ENCODE data around the gene SP110. TPM values are rescaled to one million over a fixed set of nuclear protein-coding genes. Genes with fewer than 3 reads are reported as not detected.

Gene SP110
- total and polyA plus RNA-seq, 5 donors from 2014 or later: 74.5 to 131 (median 87.9) TPM

DNA sequence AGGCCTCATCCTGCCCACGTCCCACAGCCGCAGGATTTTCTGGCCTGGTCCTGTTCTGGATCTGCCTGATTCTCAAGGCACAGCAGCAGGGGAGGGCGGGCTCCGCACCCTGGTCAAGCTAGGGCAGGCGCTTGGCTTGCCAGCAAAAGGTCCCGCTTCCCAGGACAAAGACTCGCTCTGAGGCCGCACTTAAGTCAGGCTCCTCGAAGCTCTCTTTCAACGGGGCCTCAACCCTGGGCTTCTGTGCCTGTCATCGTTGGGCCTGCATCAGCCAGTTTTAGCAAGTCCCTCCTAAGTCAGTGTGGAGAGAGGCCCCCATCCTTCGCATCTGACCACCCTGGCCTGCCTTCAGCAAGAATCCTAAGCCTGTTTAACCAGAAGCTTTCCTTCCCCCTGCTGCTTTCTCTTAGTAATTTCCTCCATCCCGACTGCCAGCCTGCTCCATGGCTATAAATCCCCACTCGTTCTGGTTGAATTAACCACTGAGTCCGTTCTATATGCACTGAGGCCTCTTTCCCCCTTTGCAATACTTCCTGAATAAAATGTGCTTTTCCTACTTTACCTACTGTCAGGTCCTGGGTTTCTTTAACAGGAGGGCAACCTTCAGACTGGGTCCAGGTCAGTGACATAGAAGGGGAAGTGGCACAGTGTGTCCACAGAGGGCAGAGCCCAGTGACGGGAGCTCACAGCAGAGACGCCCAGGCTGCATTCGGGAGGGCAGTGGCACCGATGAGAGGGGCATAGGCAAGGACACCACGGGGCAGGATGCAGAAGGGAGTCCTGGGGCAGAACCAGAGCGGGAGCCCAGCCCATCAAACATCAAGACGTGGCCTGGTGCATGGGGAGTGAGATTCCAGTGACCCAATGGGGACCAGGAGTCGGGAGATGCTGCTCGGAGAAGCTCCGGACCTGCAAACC lies 62.7 kb downstream of the SP110 start:
- peaks cover 7% of the 10 kb centered on the region for H3K36me3 Mint-ChIP-seq
- H3K4me3 Mint-ChIP-seq: no peak overlapping the region
- no peak overlapping the region for H3K27ac Mint-ChIP-seq
- Histone ChIP-seq H3K27me3 (ENCODE audit: control insufficient read depth, insufficient read depth, low read length) (no peaks in the 10 kb centered on the region), H3K36me3 (ENCODE audit: control insufficient read depth, insufficient read depth, low read length) (no peaks in the 10 kb centered on the region), H3K4me1 (ENCODE audit: control insufficient read depth, insufficient read depth, low read length, poor library complexity, severe bottlenecking) (no peaks in the 10 kb centered on the region), H3K4me3 (ENCODE audit: low read depth, low read length) (no peak overlapping the region), H3K27ac (ENCODE audit: insufficient read depth, low read length, poor library complexity, severe bottlenecking) (no peak overlapping the region), H3K9me3 (ENCODE audit: control insufficient read depth in 2 of 2, low read length in 2 of 2) (no peaks in the 10 kb centered on the region)
- peaks cover 9% of the 10 kb centered on the region for H3K27me3 Mint-ChIP-seq
- peaks cover 0 to 4% (median 0%) of the 10 kb centered on the region in 7 donors for H3K9me3 Mint-ChIP-seq
- H3K4me1 Mint-ChIP-seq: peaks cover 0 to 5% (median 3%) of the 10 kb centered on the region in 4 donors
- DNase-seq (no peak), ATAC-seq (ENCODE audit: low read depth in 2 of 2) (no peak)

- H3K27me3 ChIP-seq (ENCODE audit: control insufficient read depth, insufficient read depth, low read length): no peaks in the 10 kb centered on the region
- no peak overlapping the region for H3K27ac ChIP-seq (ENCODE audit: insufficient read depth, low read length, poor library complexity, severe bottlenecking)
- no peak overlapping the region for H3K4me3 ChIP-seq (ENCODE audit: low read depth, low read length)
- H3K27ac Mint-ChIP-seq: no peak overlapping the region
- H3K9me3 Mint-ChIP-seq: peaks cover 0 to 4% (median 0%) of the 10 kb centered on the region in 7 donors
- peaks cover 0 to 5% (median 3%) of the 10 kb centered on the region in 4 donors for H3K4me1 Mint-ChIP-seq
- H3K4me3 Mint-ChIP-seq: no peak overlapping the region
- no peak for DNase-seq
- peaks cover 9% of the 10 kb centered on the region for H3K27me3 Mint-ChIP-seq
- no peaks in the 10 kb centered on the region for H3K4me1 ChIP-seq (ENCODE audit: control insufficient read depth, insufficient read depth, low read length, poor library complexity, severe bottlenecking)
- H3K9me3 ChIP-seq (ENCODE audit: control insufficient read depth in 2 of 2, low read length in 2 of 2): no peaks in the 10 kb centered on the region
- ATAC-seq (ENCODE audit: low read depth in 2 of 2): no peak
- H3K36me3 Mint-ChIP-seq: peaks cover 3% of the 10 kb centered on the region
- no peaks in the 10 kb centered on the region for H3K36me3 ChIP-seq (ENCODE audit: control insufficient read depth, insufficient read depth, low read length)
Measured at GRCh38 chr2:230155359-230155758, 64.4 kb downstream of the SP110 start.

GRCh38 chr2:230153390-230153976 lies 66.3 kb downstream of the SP110 start:
- Histone ChIP-seq H3K9me3 (ENCODE audit: control insufficient read depth in 2 of 2, low read length in 2 of 2) (no peaks in the 10 kb centered on the region), H3K27ac (ENCODE audit: insufficient read depth, low read length, poor library complexity, severe bottlenecking) (no peak overlapping the region), H3K4me1 (ENCODE audit: control insufficient read depth, insufficient read depth, low read length, poor library complexity, severe bottlenecking) (no peaks in the 10 kb centered on the region), H3K27me3 (ENCODE audit: control insufficient read depth, insufficient read depth, low read length) (no peaks in the 10 kb centered on the region), H3K4me3 (ENCODE audit: low read depth, low read length) (no peak overlapping the region), H3K36me3 (ENCODE audit: control insufficient read depth, insufficient read depth, low read length) (no peaks in the 10 kb centered on the region)
- DNase-seq (no peak), ATAC-seq (ENCODE audit: low read depth in 2 of 2) (no peak)
- H3K27me3 Mint-ChIP-seq: peaks cover 9% of the 10 kb centered on the region
- H3K36me3 Mint-ChIP-seq: peaks cover 3% of the 10 kb centered on the region
- no peak overlapping the region for H3K4me3 Mint-ChIP-seq
- H3K4me1 Mint-ChIP-seq: no peaks in the 10 kb centered on the region
- no peak overlapping the region for H3K27ac Mint-ChIP-seq
- H3K9me3 Mint-ChIP-seq: peaks cover 0 to 4% (median 0%) of the 10 kb centered on the region in 7 donors

GRCh38 chr2:230152334-230152733 lies 67.5 kb downstream of the SP110 start:
- Histone ChIP-seq H3K4me1 (ENCODE audit: control insufficient read depth, insufficient read depth, low read length, poor library complexity, severe bottlenecking) (no peaks in the 10 kb centered on the region), H3K36me3 (ENCODE audit: control insufficient read depth, insufficient read depth, low read length) (no peaks in the 10 kb centered on the region)

GRCh38 chr2:230144355-230144754 lies 75.4 kb downstream of the SP110 start:
- H3K27me3 ChIP-seq (ENCODE audit: control insufficient read depth, insufficient read depth, low read length): no peaks in the 10 kb centered on the region
- no peaks in the 10 kb centered on the region for H3K4me1 Mint-ChIP-seq
- no peaks in the 10 kb centered on the region for H3K36me3 Mint-ChIP-seq
- H3K36me3 ChIP-seq (ENCODE audit: control insufficient read depth, insufficient read depth, low read length): no peaks in the 10 kb centered on the region
- no peaks in the 10 kb centered on the region for H3K4me1 ChIP-seq (ENCODE audit: control insufficient read depth, insufficient read depth, low read length, poor library complexity, severe bottlenecking)
- H3K4me3 ChIP-seq (ENCODE audit: low read depth, low read length): no peak overlapping the region
- peaks cover 0 to 9% (median 4%) of the 10 kb centered on the region in 7 donors for H3K9me3 Mint-ChIP-seq
- DNase-seq (no peak), ATAC-seq (ENCODE audit: low read depth in 2 of 2) (no peak)
- H3K4me3 Mint-ChIP-seq: no peak overlapping the region
- H3K9me3 ChIP-seq (ENCODE audit: control insufficient read depth in 2 of 2, low read length in 2 of 2): no peaks in the 10 kb centered on the region
- no peak overlapping the region for H3K27ac ChIP-seq (ENCODE audit: insufficient read depth, low read length, poor library complexity, severe bottlenecking)
- no peak overlapping the region for H3K27ac Mint-ChIP-seq
- H3K27me3 Mint-ChIP-seq: peaks cover 17% of the 10 kb centered on the region

More at GRCh38 chr2:230152334-230152733, 67.5 kb downstream of the SP110 start:
- Mint-ChIP-seq H3K4me3 (no peak overlapping the region), H3K36me3 (peaks cover 3% of the 10 kb centered on the region), H3K9me3 (peaks cover 0 to 4% (median 0%) of the 10 kb centered on the region in 7 donors), H3K27me3 (peaks cover 9% of the 10 kb centered on the region), H3K4me1 (no peaks in the 10 kb centered on the region), H3K27ac (no peak overlapping the region)
- no peak overlapping the region for H3K4me3 ChIP-seq (ENCODE audit: low read depth, low read length)
- DNase-seq: no peak
- H3K27me3 ChIP-seq (ENCODE audit: control insufficient read depth, insufficient read depth, low read length): no peaks in the 10 kb centered on the region
- H3K9me3 ChIP-seq (ENCODE audit: control insufficient read depth in 2 of 2, low read length in 2 of 2): no peaks in the 10 kb centered on the region
- ATAC-seq (ENCODE audit: low read depth in 2 of 2): no peak
- no peak overlapping the region for H3K27ac ChIP-seq (ENCODE audit: insufficient read depth, low read length, poor library complexity, severe bottlenecking)

DNA sequence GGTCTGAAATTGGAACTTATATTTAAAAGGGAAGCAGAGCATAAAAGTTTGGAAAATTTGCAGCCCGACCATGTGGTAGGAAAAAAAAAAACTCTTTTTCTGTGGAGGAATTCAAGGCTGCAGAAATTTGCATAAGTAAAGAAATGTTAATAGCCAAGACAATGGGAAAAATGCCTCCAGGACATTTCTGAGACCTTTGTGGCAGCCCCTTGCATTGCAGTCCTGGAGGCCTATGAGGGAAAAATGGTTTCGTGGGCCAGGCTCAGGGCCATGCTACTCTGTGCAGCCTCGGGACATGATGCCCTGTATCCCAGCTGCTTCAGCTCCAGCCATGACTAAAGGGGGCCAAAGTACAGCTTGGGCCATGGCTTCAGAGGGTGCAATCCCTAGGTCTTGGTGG lies 79.1 kb downstream of the SP110 start:
- Histone ChIP-seq H3K27ac (ENCODE audit: insufficient read depth, low read length, poor library complexity, severe bottlenecking) (no peak overlapping the region), H3K4me1 (ENCODE audit: control insufficient read depth, insufficient read depth, low read length, poor library complexity, severe bottlenecking) (no peaks in the 10 kb centered on the region), H3K4me3 (ENCODE audit: low read depth, low read length) (no peak overlapping the region), H3K9me3 (ENCODE audit: control insufficient read depth in 2 of 2, low read length in 2 of 2) (no peaks in the 10 kb centered on the region), H3K27me3 (ENCODE audit: control insufficient read depth, insufficient read depth, low read length) (peaks cover 3% of the 10 kb centered on the region), H3K36me3 (ENCODE audit: control insufficient read depth, insufficient read depth, low read length) (no peaks in the 10 kb centered on the region)
- H3K9me3 Mint-ChIP-seq: peaks cover 0 to 14% (median 6%) of the 10 kb centered on the region in 7 donors
- ATAC-seq (ENCODE audit: low read depth in 2 of 2) (no peak), DNase-seq (no peak)
- no peaks in the 10 kb centered on the region for H3K4me1 Mint-ChIP-seq
- peaks cover 17% of the 10 kb centered on the region for H3K27me3 Mint-ChIP-seq
- H3K36me3 Mint-ChIP-seq: no peaks in the 10 kb centered on the region
- no peak overlapping the region for H3K4me3 Mint-ChIP-seq
- H3K27ac Mint-ChIP-seq: no peak overlapping the region

- H3K4me3 ChIP-seq (ENCODE audit: low read depth, low read length): no peak overlapping the region
- Mint-ChIP-seq H3K4me3 (no peak overlapping the region), H3K9me3 (peaks cover 0 to 14% (median 2%) of the 10 kb centered on the region in 7 donors), H3K4me1 (no peaks in the 10 kb centered on the region), H3K27ac (no peak overlapping the region), H3K36me3 (no peaks in the 10 kb centered on the region), H3K27me3 (peaks cover 13% of the 10 kb centered on the region)
- H3K27me3 ChIP-seq (ENCODE audit: control insufficient read depth, insufficient read depth, low read length): peaks cover 3% of the 10 kb centered on the region
- peaks cover 12 to 16% of the 10 kb centered on the region in 2 experiments for H3K9me3 ChIP-seq (ENCODE audit: control insufficient read depth in 2 of 2, low read length in 2 of 2)
- no peaks in the 10 kb centered on the region for H3K4me1 ChIP-seq (ENCODE audit: control insufficient read depth, insufficient read depth, low read length, poor library complexity, severe bottlenecking)
- DNase-seq (no peak), ATAC-seq (ENCODE audit: low read depth in 2 of 2) (no peak)
- H3K36me3 ChIP-seq (ENCODE audit: control insufficient read depth, insufficient read depth, low read length): no peaks in the 10 kb centered on the region
- no peak overlapping the region for H3K27ac ChIP-seq (ENCODE audit: insufficient read depth, low read length, poor library complexity, severe bottlenecking)
Measured at GRCh38 chr2:230137902-230138539, 81.8 kb downstream of the SP110 start.

Data from CD4-positive, CD25-positive, alpha-beta regulatory T cell (primary cell).